ENCODE data around the gene SLC25A25. TPM values are rescaled to one million over a fixed set of nuclear protein-coding genes. Genes with fewer than 3 reads are reported as not detected.

Gene SLC25A25
- total and polyA plus RNA-seq, 2 of the 8 experiments (the other 6 are each of a cell fraction or from before 2014, with no cell fraction given), result 6.5 to 18.5 TPM

DNA sequence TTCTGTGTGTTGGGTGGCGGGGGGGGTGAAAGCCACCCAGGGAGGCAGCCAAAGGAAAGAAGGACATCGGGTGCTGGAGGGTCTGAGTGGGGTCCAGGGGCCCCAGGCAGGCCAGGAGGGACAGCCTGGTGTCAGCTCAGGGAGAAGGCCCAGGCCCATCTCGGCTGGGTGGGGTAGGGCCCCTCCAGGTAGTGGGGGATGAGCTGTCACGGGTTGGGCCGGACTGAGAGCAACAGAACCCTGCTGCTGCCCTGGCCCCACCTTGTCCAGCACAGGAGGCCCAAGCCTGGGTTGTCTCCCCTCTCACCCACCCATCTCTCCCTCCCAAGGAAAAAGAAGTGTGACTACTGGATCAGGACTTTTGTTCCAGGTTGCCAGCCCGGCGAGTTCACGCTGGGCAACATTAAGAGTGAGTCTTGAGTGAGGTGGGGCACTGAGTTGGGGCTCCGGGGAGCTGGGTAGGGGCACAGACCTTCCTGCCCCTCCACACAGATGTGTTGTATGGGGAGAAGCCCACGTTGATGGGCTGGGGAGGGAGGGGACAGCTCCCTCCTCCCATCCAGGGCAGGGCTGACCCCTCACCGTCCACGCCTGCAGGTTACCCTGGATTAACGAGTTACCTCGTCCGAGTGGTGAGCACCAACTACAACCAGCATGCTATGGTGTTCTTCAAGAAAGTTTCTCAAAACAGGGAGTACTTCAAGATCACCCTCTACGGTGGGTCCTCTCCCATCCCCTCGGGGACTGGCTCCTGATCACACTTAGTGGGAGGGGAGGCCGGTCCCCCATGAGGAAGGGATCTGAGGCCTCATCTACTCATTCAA, 83.5 kb downstream of the SLC25A25 start (continued):
- no peak for TF ChIP-seq RAD21 (IDR thresholded peaks at IDR 0.05 in 1 of 2, conservative IDR thresholded peaks at IDR 0.05 in 1 of 2; ENCODE audit: low read depth in 2 of 2, low read length in 2 of 2)
- TF ChIP-seq CBX8 (IDR thresholded peaks at IDR 0.05; ENCODE audit: borderline replicate concordance, low read depth, low read length), result no peak
- no peak for TF ChIP-seq MAX (IDR thresholded peaks at IDR 0.05)
- TF ChIP-seq HDAC2 (IDR thresholded peaks at IDR 0.05; ENCODE audit: borderline replicate concordance in 1 of 2, low read depth in 2 of 2, low read length in 2 of 2), result no peak
- no peak for TF ChIP-seq CREB1 (IDR thresholded peaks at IDR 0.05)
